ENCODE measurements around the gene PILRA. TPM values are rescaled to one million over a fixed set of nuclear protein-coding genes. Genes with fewer than 3 reads are reported as not detected.
A peak's percentile ranks its signal among the peaks of the same experiment; 100 is the strongest.

Gene PILRA
- total and polyA plus RNA-seq, 2 of the 8 experiments (the other 6 are each of a cell fraction or from before 2014, with no cell fraction given): 7.6 to 10.6 TPM

DNA sequence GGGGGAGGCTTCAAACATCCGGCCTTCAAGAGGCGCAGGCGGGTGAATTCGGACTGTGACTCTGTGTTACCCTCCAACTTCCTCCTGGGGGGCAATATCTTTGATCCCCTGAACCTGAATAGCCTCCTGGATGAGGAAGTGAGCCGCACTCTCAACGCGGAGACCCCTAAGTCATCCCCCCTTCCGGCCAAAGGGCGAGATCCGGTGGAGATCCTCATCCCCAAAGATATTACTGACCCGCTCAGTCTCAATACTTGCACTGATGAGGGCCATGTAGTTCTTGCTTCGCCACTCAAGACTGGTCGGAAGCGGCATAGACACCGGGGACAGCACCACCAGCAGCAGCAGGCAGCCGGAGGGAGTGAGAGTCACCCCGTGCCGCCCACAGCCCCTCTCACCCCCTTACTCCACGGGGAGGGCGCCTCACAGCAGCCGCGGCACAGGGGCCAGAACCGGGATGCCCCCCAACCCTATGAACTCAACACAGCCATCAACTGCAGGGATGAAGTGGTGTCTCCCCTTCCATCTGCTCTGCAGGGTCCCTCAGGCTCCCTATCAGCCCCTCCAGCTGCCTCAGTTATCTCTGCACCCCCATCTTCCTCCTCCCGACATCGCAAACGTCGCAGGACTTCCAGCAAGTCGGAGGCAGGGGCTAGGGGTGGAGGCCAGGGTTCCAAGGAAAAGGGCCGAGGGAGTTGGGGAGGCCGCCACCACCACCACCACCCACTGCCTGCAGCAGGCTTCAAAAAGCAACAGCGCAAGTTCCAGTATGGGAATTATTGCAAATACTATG is 57.4 kb downstream of the PILRA start:
- FAIRE-seq: no peak
- TF ChIP-seq JUN (IDR thresholded peaks at IDR 0.05; ENCODE audit: low read depth, low read length) (no peak), SUZ12 (IDR thresholded peaks at IDR 0.05; ENCODE audit: low read length) (no peak), CHD1 (IDR thresholded peaks at IDR 0.05; ENCODE audit: low read depth, low read length) (no peak), TBP (IDR thresholded peaks at IDR 0.05; ENCODE audit: low read depth, low read length) (no peak), YY1 (IDR thresholded peaks at IDR 0.05; ENCODE audit: low read depth, low read length) (no peak), SP1 (IDR thresholded peaks at IDR 0.05; ENCODE audit: low read depth, low read length) (no peak), EP300 (IDR thresholded peaks at IDR 0.05; ENCODE audit: borderline replicate concordance in 1 of 2, low read depth in 2 of 2, low read length in 2 of 2) (no peak), POLR2AphosphoS5 (IDR thresholded peaks at IDR 0.05; ENCODE audit: low read depth, low read length) (no peak), TAF7 (optimal IDR thresholded peaks at IDR 0.05; ENCODE audit: borderline replicate concordance, low read depth, low read length) (no peak), HDAC2 (IDR thresholded peaks at IDR 0.05; ENCODE audit: borderline replicate concordance in 1 of 2, low read depth in 2 of 2, low read length in 2 of 2) (no peak)

More for the DNA sequence above, 57.4 kb downstream of the PILRA start:
- peak overlapping the region; percentile 83 for H3K56ac ChIP-seq (replicated peaks; ENCODE audit: insufficient read length, low read depth, low read length)
- peaks cover 0 to 6% of the 10 kb centered on the region in 2 experiments; a peak in 1 of 4 replicates for H3K9me3 ChIP-seq (ENCODE audit: insufficient read depth in 2 of 2, low read depth in 1 of 2, low read length in 1 of 2)
- 0 out of 2 replicates have a peak overlapping the region, but pooled peaks have one; percentile 95 for H3K27ac ChIP-seq (ENCODE audit: low read depth, low read length)
- H2AK5ac ChIP-seq (ENCODE audit: low read depth, low read length): peak overlapping the region; percentile 99
- peak overlapping the region; percentile 72 for H3K4ac ChIP-seq (replicated peaks; ENCODE audit: insufficient read length, low read depth, low read length)
- H3K14ac ChIP-seq (ENCODE audit: insufficient read length): no peak overlapping the region
- CTCF ChIA-PET (ENCODE audit: partially characterized antibody): interaction anchor here (0.8 to 1.0 kb wide), 2 partner anchors 25 to 30 kb away, joined by 3 read pairs; no protein-coding TSS in a partner anchor
- H2BK20ac ChIP-seq (ENCODE audit: low read length): no peak overlapping the region
- no peak overlapping the region for H2BK120ac ChIP-seq (replicated peaks; ENCODE audit: low read depth, low read length)
- DNase-seq (ENCODE audit: low read depth in 1 of 2, low spot score in 2 of 2): no peak
- peak overlapping the region; percentile 69 for H4K8ac ChIP-seq (ENCODE audit: extremely low read depth, insufficient read depth, low read length)
- no peak overlapping the region for H3K23ac ChIP-seq (ENCODE audit: insufficient read length)
- 64% methylated on average over 28 of the region's 31 CpGs; no CpG with 5 or more reads in 1 of the 2 experiments for WGBS, 2 experiments (ENCODE audit: extremely low coverage in 1 of 2, insufficient coverage in 1 of 2, insufficient read length in 1 of 2, insufficient replicate concordance in 2 of 2, low coverage in 1 of 2, low lambda C conversion rate in 2 of 2, missing lambda C conversion rate in 1 of 2)
- H3K4me2 ChIP-seq (ENCODE audit: insufficient read depth in 1 of 2, low read depth in 2 of 2, low read length in 2 of 2): peak overlapping the region; percentile 84 to 88
- H2BK15ac ChIP-seq (ENCODE audit: low read length): no peak overlapping the region; the same call in 1 of the 2 replicates
- POLR2A ChIA-PET (ENCODE audit: partially characterized antibody): interaction anchor here (0.5 to 4.2 kb wide), 28 partner anchors 8 to 405 kb away, joined by 3 to 81 read pairs (median 10); partner anchors contain the start of genes AP4M1, FBXO24, MCM7 and PPP1R35
- H4K91ac ChIP-seq (replicated peaks; ENCODE audit: insufficient read length, low read length): peak overlapping the region; percentile 83
- peak overlapping the region; percentile 73 to 85 (median 78) for H3K4me3 ChIP-seq (ENCODE audit: extremely low read depth in 1 of 4, insufficient read depth in 2 of 4, low read depth in 3 of 4, low read length in 4 of 4)
- peaks cover 0 to 49% of the 10 kb centered on the region in 2 experiments; a peak in 3 of 4 replicates for H3K79me2 ChIP-seq (ENCODE audit: control insufficient read depth in 1 of 2, insufficient read depth in 2 of 2, low read length in 2 of 2)
- peak overlapping the region; percentile 41 to 96 (median 88); a peak in 5 of 7 replicates for H3K9ac ChIP-seq (replicated peaks in 1 of 4; ENCODE audit: extremely low read depth in 1 of 4, low read depth in 3 of 4, low read length in 3 of 4)
- peak overlapping the region; percentile 74 for H4K5ac ChIP-seq (ENCODE audit: insufficient read length, low read depth, low read length)
- peaks cover 0 to 6% (median 6%) of the 10 kb centered on the region in 4 experiments; a peak in 4 of 7 replicates for H3K27me3 ChIP-seq (replicated peaks in 1 of 4; ENCODE audit: control insufficient read depth in 3 of 4, extremely low read depth in 1 of 4, insufficient read depth in 3 of 4, low read length in 3 of 4)
- H3K4me1 ChIP-seq (replicated peaks in 1 of 4; ENCODE audit: control insufficient read depth in 3 of 4, insufficient read depth in 4 of 4, low read length in 3 of 4): peaks cover 4 to 17% (median 10%) of the 10 kb centered on the region in 4 experiments
- H3K23me2 ChIP-seq (ENCODE audit: low read depth, low read length): peaks cover 8% of the 10 kb centered on the region; the same call in 1 of the 2 replicates
- 0 out of 2 replicates have a peak overlapping the region, but pooled peaks have one; percentile 5 for H2BK12ac ChIP-seq (ENCODE audit: low read depth, low read length)
- H3K18ac ChIP-seq (ENCODE audit: extremely low read depth, low read length): peak overlapping the region; percentile 83
- H2BK5ac ChIP-seq (ENCODE audit: low read depth, low read length): peak overlapping the region; percentile 97; the same call in 1 of the 2 replicates
- peaks cover 2 to 44% (median 18%) of the 10 kb centered on the region in 4 experiments; a peak in 6 of 8 replicates for H3K36me3 ChIP-seq (ENCODE audit: control insufficient read depth in 2 of 4, insufficient read depth in 4 of 4, low read length in 3 of 4)
- peaks cover 2% of the 10 kb centered on the region for H3K79me1 ChIP-seq (ENCODE audit: low read depth, low read length)
- no peak overlapping the region for H2AFZ ChIP-seq (ENCODE audit: low read length)
- H4K20me1 ChIP-seq (replicated peaks in 1 of 2; ENCODE audit: control insufficient read depth in 1 of 2, insufficient read depth in 2 of 2, low read length in 2 of 2): peaks cover 8% of the 10 kb centered on the region in 2 experiments
